Gastroesophageal sphincter (tissue), 4 donors: ENCODE results near the gene RASAL3. TPM values are rescaled to one million over a fixed set of nuclear protein-coding genes. Genes with fewer than 3 reads are reported as not detected.

Experiments
- ATAC-seq: fragments of 150-250 bp; one replicate; pipeline ENCODE4 v1.9.1; 2016; ENCODE audit warnings: mild to moderate bottlenecking, moderate library complexity
- H3K27ac ChIP-seq, 4 donors: fragments of 200-600 bp; sonication (generic) in 3 of 4; 1 replicate in 3 of 4; 2 replicates in 1 of 4; pipeline ENCODE4 v1.5.1; 2016 to 2019
- H3K27me3 ChIP-seq: fragments of 200-600 bp; sonication (generic); one replicate; pipeline ENCODE4 v1.5.1; 2019
- H3K36me3 ChIP-seq, 2 donors: fragments of 200-600 bp; sonication (generic); one replicate each; pipeline ENCODE4 v1.5.1; 2019; ENCODE audit warnings: control low read depth in 1 of 2
- H3K4me1 ChIP-seq, 3 donors: fragments of 200-600 bp; sonication (generic); 1 replicate in 2 of 3; 2 replicates in 1 of 3; pipeline ENCODE4 v1.5.1; 2016 to 2019; ENCODE audit warnings: control low read depth in 2 of 3
- H3K4me3 ChIP-seq, 2 donors: fragments of 200-600 bp; sonication (generic); one replicate each; pipeline ENCODE4 v1.5.1; 2019; ENCODE audit warnings: mild to moderate bottlenecking in 1 of 2, moderate library complexity in 1 of 2
- H3K9me3 ChIP-seq, 3 donors: fragments of 200-600 bp; sonication (generic); one replicate each; pipeline ENCODE4 v1.5.1; 2017 to 2019; ENCODE audit warnings: control low read depth in 2 of 3
- CTCF ChIP-seq, 4 experiments: fragments of 200-600 bp in 2 of 4; fragments of 450-650 bp in 2 of 4; sonication (generic) in 1 of 4; IDR thresholded peaks; one replicate each; pipeline ENCODE4 v1.5.1; 2017 to 2019; ENCODE audit warnings: antibody characterized with exemption in 4 of 4, mild to moderate bottlenecking in 2 of 4, moderate library complexity in 2 of 4
- EP300 ChIP-seq: sonication (generic); formaldehyde crosslinking; IDR thresholded peaks from one replicate; pipeline ENCODE4 v1.6.1; 2017; ENCODE audit warnings: antibody characterized with exemption, mild to moderate bottlenecking
- POLR2A ChIP-seq, 2 donors: fragments of 450-650 bp; IDR thresholded peaks; one replicate each; pipeline ENCODE4 v1.6.1; 2017; ENCODE audit warnings: antibody characterized with exemption in 2 of 2, mild to moderate bottlenecking in 2 of 2, moderate library complexity in 1 of 2
- POLR2AphosphoS5 ChIP-seq: sonication (generic); formaldehyde crosslinking; IDR thresholded peaks from one replicate; pipeline ENCODE4 v1.6.1; 2017; ENCODE audit warnings: antibody characterized with exemption
- WGBS, 2 donors: methylation state at CpG; one replicate each; pipeline ENCODE4 v1.1.5; 2018; ENCODE audit warnings: low coverage in 1 of 2; 5-methylcytosine and 5-hydroxymethylcytosine counted together
- total RNA-seq, 4 donors: library from RNA; depleted of rRNA; stranded (reverse); fragments of >200 nt; gene quantifications; one replicate each; pipeline ENCODE4 v1.1.0, GENCODE V29; 2016

RASAL3 gene
- total RNA-seq, 4 donors from 2014 or later, result 1.3 to 3.1 (median 2.1) TPM

DNA sequence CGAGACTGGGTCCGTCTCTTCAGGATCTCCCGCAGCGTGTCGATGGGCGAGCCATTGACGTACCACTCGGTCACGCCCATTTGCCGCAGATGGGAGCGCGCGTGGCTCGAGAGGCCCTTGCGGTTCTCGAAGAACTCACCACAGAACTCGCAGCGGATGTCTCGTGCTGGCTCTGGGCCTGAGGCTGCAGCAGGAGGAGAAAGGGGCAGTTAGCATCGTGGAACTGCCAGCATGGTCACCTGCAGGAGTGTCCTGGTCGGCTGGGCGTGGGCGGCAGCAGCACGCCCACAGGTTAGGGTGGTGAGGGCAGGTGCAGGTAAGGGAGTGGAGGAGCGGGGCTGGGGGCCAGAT is 37.0 kb downstream of the RASAL3 start:
- no peak overlapping the region for H3K4me3 ChIP-seq
- H3K9me3 ChIP-seq, result peaks cover 0 to 8% (median 0%) of the 10 kb centered on the region in 3 donors
- H3K36me3 ChIP-seq, result peaks cover 0 to 80% of the 10 kb centered on the region in 2 donors
- 95% methylated on average over 8 of the region's 25 CpGs; no CpG with 5 or more reads in 1 of the 2 donors for WGBS, 2 donors
- no peaks in the 10 kb centered on the region for H3K27me3 ChIP-seq
- ATAC-seq, result no peak
- no peak overlapping the region for H3K27ac ChIP-seq
- TF ChIP-seq CTCF (IDR thresholded peaks at IDR 0.05), result no peak
- no peak for TF ChIP-seq EP300
- TF ChIP-seq POLR2AphosphoS5, result no peak
- TF ChIP-seq POLR2A (IDR thresholded peaks at IDR 0.05), result no peak
- peaks cover 0 to 39% (median 21%) of the 10 kb centered on the region in 3 donors for H3K4me1 ChIP-seq

DNA sequence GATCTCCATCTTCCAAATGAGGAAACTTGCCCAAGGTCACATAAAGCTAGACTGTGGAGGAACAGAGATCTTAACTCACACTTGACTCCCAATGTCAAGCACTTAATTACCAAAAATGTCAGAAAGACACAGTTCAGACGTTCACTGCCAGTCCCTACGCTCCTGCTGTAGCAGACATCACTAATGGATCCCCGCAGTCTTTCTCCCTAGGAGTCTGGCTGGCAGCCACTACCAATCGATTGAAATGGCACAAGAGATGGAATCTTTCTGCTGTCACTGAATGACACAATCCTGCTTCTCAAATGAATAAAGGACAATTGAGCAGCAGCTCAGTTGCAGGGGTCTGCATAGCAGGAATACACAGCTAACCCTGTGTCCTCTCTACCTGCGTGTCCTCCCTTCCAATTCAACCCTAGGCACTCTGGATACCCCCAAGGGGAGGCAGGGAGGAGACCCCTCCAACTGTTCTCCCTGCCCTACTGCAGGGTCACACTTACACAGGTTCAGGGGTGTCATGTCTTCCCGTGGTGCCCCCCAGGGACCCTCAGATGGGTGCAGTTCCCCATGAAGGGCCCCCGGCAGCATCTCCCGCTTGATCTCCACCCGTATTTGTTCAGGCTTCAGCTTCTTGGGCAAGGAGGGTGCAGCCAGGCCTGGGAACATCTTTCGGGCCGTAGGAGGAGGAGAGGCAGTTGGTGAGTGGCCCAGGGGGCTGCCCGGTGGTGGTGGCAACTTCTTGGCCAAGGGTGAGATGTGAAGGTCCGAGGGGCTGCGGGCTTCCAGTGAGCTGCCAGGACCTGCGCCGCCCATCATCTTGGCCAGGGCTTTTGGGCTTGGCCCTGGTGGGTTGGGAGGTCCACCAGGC is 37.6 kb downstream of the RASAL3 start:
- TF ChIP-seq CTCF (IDR thresholded peaks at IDR 0.05), result no peak
- TF ChIP-seq POLR2A (IDR thresholded peaks at IDR 0.05), result no peak
- no peak for TF ChIP-seq POLR2AphosphoS5
- no peak for TF ChIP-seq EP300
- H3K9me3 ChIP-seq, result peaks cover 0 to 8% (median 0%) of the 10 kb centered on the region in 3 donors
- H3K27ac ChIP-seq, result no peak overlapping the region
- H3K36me3 ChIP-seq, result peaks cover 0 to 84% of the 10 kb centered on the region in 2 donors
- WGBS, 2 donors, result 71 to 100% methylated on average over 4 to 8 of the region's 16 CpGs
- peaks cover 0 to 38% (median 20%) of the 10 kb centered on the region in 3 donors for H3K4me1 ChIP-seq
- no peak overlapping the region for H3K4me3 ChIP-seq
- ATAC-seq, result no peak
- no peaks in the 10 kb centered on the region for H3K27me3 ChIP-seq

- no peak for ATAC-seq
- WGBS, 2 donors, result 100% methylated on average over 2 of the region's 36 CpGs
- H3K27ac ChIP-seq, result no peak overlapping the region
- H3K27me3 ChIP-seq, result no peaks in the 10 kb centered on the region
- no peak overlapping the region for H3K4me3 ChIP-seq
- H3K9me3 ChIP-seq, result peaks cover 0 to 8% (median 0%) of the 10 kb centered on the region in 3 donors
- H3K4me1 ChIP-seq, result peaks cover 0 to 25% (median 7%) of the 10 kb centered on the region in 3 donors
- TF ChIP-seq EP300, result no peak
- no peak for TF ChIP-seq POLR2A (IDR thresholded peaks at IDR 0.05)
- no peak for TF ChIP-seq CTCF (IDR thresholded peaks at IDR 0.05)
- no peak for TF ChIP-seq POLR2AphosphoS5
- peaks cover 0 to 90% of the 10 kb centered on the region in 2 donors for H3K36me3 ChIP-seq
Observed at GRCh38 chr19:15425321-15425950, 38.9 kb downstream of the RASAL3 start.

GRCh38 chr19:15424692-15425272 is 39.6 kb downstream of the RASAL3 start:
- H3K4me1 ChIP-seq, result peaks cover 0 to 23% (median under 1%) of the 10 kb centered on the region in 3 donors
- H3K27ac ChIP-seq, result no peak overlapping the region
- no peak for TF ChIP-seq CTCF (IDR thresholded peaks at IDR 0.05)
- no peak for TF ChIP-seq EP300
- TF ChIP-seq POLR2A (IDR thresholded peaks at IDR 0.05), result no peak
- no peak for TF ChIP-seq POLR2AphosphoS5
- no peak for ATAC-seq
- H3K27me3 ChIP-seq, result no peaks in the 10 kb centered on the region
- peaks cover 0 to 85% of the 10 kb centered on the region in 2 donors for H3K36me3 ChIP-seq
- no peak overlapping the region for H3K4me3 ChIP-seq
- peaks cover 0 to 8% (median 0%) of the 10 kb centered on the region in 3 donors for H3K9me3 ChIP-seq
- WGBS, 2 donors, result 100% methylated on average over 4 of the region's 38 CpGs; no CpG with 5 or more reads in 1 of the 2 donors
